ELR (cell line): ENCODE measurements around the gene CHPT1.
"Not testable (repeated sequence)": the region's sequence is repeated elsewhere in the genome, so short reads cannot be mapped to it uniquely, and the experiment has no call there.

ENCODE experiments used
- DNase-seq: peaks from one replicate; pipeline ENCODE4 v3.0.0-alpha.2; 2015; ENCODE audit warnings: low read depth

Gene CHPT1

GRCh38 chr12:101697197-101697929 lies at the start of gene CHPT1:
Gene CHPT1, plus strand, starts transcription at chr12:101697640. Its CDS starts 222 bp downstream, at chr12:101697862.
- peak; percentile 73 for DNase-seq

- DNase-seq, result no peak
These were observed 49.7 kb upstream of the CHPT1 start for GRCh38 chr12:101647711-101648110.

GRCh38 chr12:101648195-101648594 lies 49.2 kb upstream of the CHPT1 start:
- DNase-seq, result no peak

- no peak for DNase-seq
These were observed 46.9 kb upstream of the CHPT1 start for GRCh38 chr12:101650346-101651117.

GRCh38 chr12:101653030-101653429 lies 44.4 kb upstream of the CHPT1 start:
- DNase-seq, result no peak

GRCh38 chr12:101653503-101653902 lies 43.9 kb upstream of the CHPT1 start:
- no peak for DNase-seq

GRCh38 chr12:101654442-101654841 lies 43.0 kb upstream of the CHPT1 start:
- DNase-seq, result no peak

GRCh38 chr12:101655393-101655792 lies 42.0 kb upstream of the CHPT1 start:
- no peak for DNase-seq

GRCh38 chr12:101660662-101661061 lies 36.8 kb upstream of the CHPT1 start:
- not testable (repeated sequence) for DNase-seq

- no peak for DNase-seq
These were observed 34.1 kb upstream of the CHPT1 start for GRCh38 chr12:101663298-101663697.

GRCh38 chr12:101664992-101665391 lies 32.4 kb upstream of the CHPT1 start:
- DNase-seq, result no peak

GRCh38 chr12:101666052-101666728 lies 31.2 kb upstream of the CHPT1 start:
- DNase-seq, result no peak

- no peak for DNase-seq
These were observed 29.8 kb upstream of the CHPT1 start for GRCh38 chr12:101667591-101667990.

- DNase-seq, result peak; percentile 56
These were observed 27.3 kb upstream of the CHPT1 start for GRCh38 chr12:101670007-101670671.

GRCh38 chr12:101671157-101671791 lies 26.2 kb upstream of the CHPT1 start:
- DNase-seq, result no peak

- no peak for DNase-seq
These were observed 25.6 kb upstream of the CHPT1 start for GRCh38 chr12:101671833-101672232.

- DNase-seq, result no peak
These were observed 21.9 kb upstream of the CHPT1 start for GRCh38 chr12:101675555-101675954.

- DNase-seq, result not testable (repeated sequence)
These were observed 20.9 kb upstream of the CHPT1 start for GRCh38 chr12:101676497-101676896.

GRCh38 chr12:101678081-101678480 lies 19.4 kb upstream of the CHPT1 start:
- DNase-seq, result no peak

GRCh38 chr12:101680240-101680639 lies 17.2 kb upstream of the CHPT1 start:
- DNase-seq, result no peak

GRCh38 chr12:101680647-101681046 lies 16.8 kb upstream of the CHPT1 start:
- no peak for DNase-seq

GRCh38 chr12:101681627-101682026 lies 15.8 kb upstream of the CHPT1 start:
- not testable (repeated sequence) for DNase-seq
